Smooth muscle cell (in vitro differentiated cells): ENCODE results near the gene ERN2. TPM values are rescaled to one million over a fixed set of nuclear protein-coding genes. Genes with fewer than 3 reads are reported as not detected.

Source experiments
- DNase-seq: peaks from one replicate; lab custom pipeline; 2025; ENCODE audit not compliant: unreplicated experiment; lab: John Stamatoyannopoulos, UW
- H2AFZ ChIP-seq: fragments of 200-600 bp; sonication (generic); 2 replicates; pipeline ENCODE4 v1.6.0; 2016; ENCODE audit warnings: antibody characterized with exemption, low read depth, mild to moderate bottlenecking
- H3F3A ChIP-seq: fragments of 200-600 bp; sonication (generic); 2 replicates; pipeline ENCODE4 v1.6.0; 2017; ENCODE audit warnings: antibody characterized with exemption, low read depth
- H3K27ac ChIP-seq: fragments of 200-600 bp; sonication (generic); 2 replicates; pipeline ENCODE4 v1.5.1; 2016; ENCODE audit warnings: low read depth, mild to moderate bottlenecking
- H3K27me3 ChIP-seq: fragments of 200-600 bp; sonication (generic); 2 replicates; pipeline ENCODE4 v1.6.1; 2016; ENCODE audit warnings: low read depth, mild to moderate bottlenecking
- H3K36me3 ChIP-seq: fragments of 200-600 bp; sonication (generic); 2 replicates; pipeline ENCODE4 v1.5.1; 2016; ENCODE audit warnings: low read depth
- H3K4me1 ChIP-seq: fragments of 200-600 bp; sonication (generic); 2 replicates; pipeline ENCODE4 v1.5.1; 2016; ENCODE audit warnings: low read depth
- H3K4me2 ChIP-seq: fragments of 200-600 bp; sonication (generic); 2 replicates; pipeline ENCODE4 v1.6.0; 2016; ENCODE audit warnings: mild to moderate bottlenecking
- H3K4me3 ChIP-seq: fragments of 200-600 bp; sonication (generic); 2 replicates; pipeline ENCODE4 v1.5.1; 2016; ENCODE audit warnings: mild to moderate bottlenecking
- H3K79me2 ChIP-seq: fragments of 200-600 bp; sonication (generic); 2 replicates; pipeline ENCODE4 v1.6.0; 2016; ENCODE audit warnings: low read depth, mild to moderate bottlenecking
- H3K9ac ChIP-seq: fragments of 200-600 bp; sonication (generic); 2 replicates; pipeline ENCODE4 v1.6.0; 2016; ENCODE audit warnings: low read depth
- H3K9me3 ChIP-seq: fragments of 200-600 bp; sonication (generic); replicated peaks from 2 replicates; pipeline ENCODE4 v1.5.1; 2016; ENCODE audit warnings: low read depth
- H4K20me1 ChIP-seq: fragments of 200-600 bp; sonication (generic); 2 replicates; pipeline ENCODE4 v1.6.0; 2016; ENCODE audit warnings: low read depth
- CTCF ChIP-seq: fragments of 200-600 bp; sonication (generic); IDR thresholded peaks from 2 replicates; pipeline ENCODE4 v1.5.1; 2017; ENCODE audit warnings: borderline replicate concordance, mild to moderate bottlenecking, antibody characterized with exemption; ENCODE audit not compliant: insufficient read depth, poor library complexity, severe bottlenecking
- WGBS: methylation state at CpG from one replicate; pipeline ENCODE4 v1.1.7; 2016; ENCODE audit warnings: low lambda C conversion rate; 5-methylcytosine and 5-hydroxymethylcytosine counted together
- polyA plus RNA-seq: library from polyadenylated mRNA; unstranded; fragments of >200 nt; fragmentation: Nextera tagmentation; extraction: Ambion mirVana; gene quantifications from 2 replicates; pipeline ENCODE4 v1.2.1, GENCODE V29; 2016
- total RNA-seq: library from RNA; depleted of rRNA; stranded (reverse); fragments of >200 nt; gene quantifications from 2 replicates; pipeline ENCODE4 v1.2.3, GENCODE V29; 2014

ERN2 gene
- total and polyA plus RNA-seq, 2 experiments from 2014 or later: not detected

DNA sequence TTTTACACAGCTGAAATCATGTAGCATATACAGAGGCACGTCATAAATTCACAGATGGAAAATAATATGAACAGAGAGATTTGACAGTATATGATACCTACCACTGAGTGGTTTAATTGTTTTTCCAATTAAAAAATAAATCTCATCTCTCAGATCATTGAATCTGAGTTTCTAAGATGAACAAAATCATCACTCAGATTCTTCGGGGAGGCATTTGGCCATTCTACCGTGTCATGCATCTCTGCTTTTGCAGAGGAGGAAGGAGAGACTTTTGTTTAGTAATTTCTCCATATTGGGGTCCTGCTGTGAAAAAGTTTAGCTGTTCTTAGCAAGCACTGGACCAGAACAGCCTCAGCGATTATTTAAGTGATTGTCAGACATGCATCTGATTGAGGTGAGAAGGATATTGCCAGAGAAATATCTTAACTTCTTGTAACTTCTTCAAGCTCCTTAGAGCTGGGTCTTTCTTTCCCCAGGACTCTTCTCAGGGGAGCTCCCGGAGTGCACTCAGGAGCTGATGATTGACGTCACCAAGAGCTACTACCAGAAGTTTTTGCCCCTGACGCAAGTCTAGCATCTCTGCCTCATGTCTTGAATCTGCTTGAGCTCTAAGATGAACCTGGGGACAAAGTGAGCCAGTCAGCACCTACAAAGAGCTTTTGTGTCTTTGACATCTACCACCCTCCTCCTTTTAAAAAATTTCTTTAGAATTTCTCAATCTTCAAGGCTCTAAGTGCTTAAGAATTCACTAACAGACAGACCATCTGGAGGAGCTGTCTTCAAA, 46.3 kb downstream of the ERN2 start:
- Histone ChIP-seq H3K4me2 (no peak overlapping the region), H3K79me2 (no peaks in the 10 kb centered on the region), H3K4me1 (no peaks in the 10 kb centered on the region), H3K9ac (no peak overlapping the region), H4K20me1 (no peaks in the 10 kb centered on the region), H3K27me3 (peaks cover 3% of the 10 kb centered on the region), H3K4me3 (no peak overlapping the region), H3K9me3 (no peaks in the 10 kb centered on the region), H3K36me3 (no peaks in the 10 kb centered on the region), H3K27ac (no peak overlapping the region), H2AFZ (no peak overlapping the region), H3F3A (no peaks in the 10 kb centered on the region)
- WGBS: 91% methylated on average over 7 of the region's 7 CpGs
- DNase-seq: no peak
- no peak for TF ChIP-seq CTCF

- Histone ChIP-seq H4K20me1 (no peaks in the 10 kb centered on the region), H3K4me2 (no peak overlapping the region), H3K27me3 (peaks cover 3% of the 10 kb centered on the region), H3K79me2 (no peaks in the 10 kb centered on the region), H3K9ac (no peak overlapping the region), H3K4me3 (no peak overlapping the region), H3K9me3 (no peaks in the 10 kb centered on the region), H2AFZ (no peak overlapping the region), H3K27ac (no peak overlapping the region), H3F3A (no peaks in the 10 kb centered on the region), H3K4me1 (no peaks in the 10 kb centered on the region), H3K36me3 (no peaks in the 10 kb centered on the region)
- no peak for TF ChIP-seq CTCF
- DNase-seq: no peak
- WGBS: 93% methylated on average over 2 of the region's 2 CpGs
Observed at GRCh38 chr16:23663918-23664317, 49.1 kb downstream of the ERN2 start.

DNA sequence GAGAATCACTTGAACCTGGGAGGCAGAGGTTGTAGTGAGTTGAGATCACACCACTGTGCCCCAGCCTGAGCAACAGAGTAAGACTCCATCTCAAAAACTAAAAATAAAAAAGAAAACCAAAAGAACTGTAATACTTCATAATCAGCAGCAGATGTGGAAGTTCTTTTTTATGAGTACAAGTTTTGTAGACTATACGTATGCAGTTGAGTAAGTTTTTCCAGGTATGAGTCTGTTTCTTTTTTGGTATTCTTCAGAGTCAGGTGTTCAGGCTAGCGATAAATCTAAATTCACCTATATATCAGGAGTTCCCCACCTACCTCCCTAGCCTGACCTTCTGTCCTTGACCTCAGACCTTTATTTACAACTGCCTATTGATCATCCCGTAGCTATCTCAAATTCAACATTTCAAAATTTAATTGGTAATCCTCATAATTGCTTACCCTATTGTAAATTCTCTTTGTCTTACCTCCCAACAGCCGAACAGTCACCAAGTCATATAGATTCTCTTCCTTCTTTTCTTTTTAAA, 61.0 kb downstream of the ERN2 start:
- H3K27ac ChIP-seq: no peak overlapping the region
- no peaks in the 10 kb centered on the region for H3F3A ChIP-seq
- H2AFZ ChIP-seq: no peak overlapping the region
- TF ChIP-seq CTCF: no peak
- no peak overlapping the region for H3K4me3 ChIP-seq
- no peaks in the 10 kb centered on the region for H3K27me3 ChIP-seq
- no peaks in the 10 kb centered on the region for H3K36me3 ChIP-seq
- no peak overlapping the region for H3K4me2 ChIP-seq
- peaks cover 11% of the 10 kb centered on the region for H3K79me2 ChIP-seq
- no peaks in the 10 kb centered on the region for H3K9me3 ChIP-seq
- H4K20me1 ChIP-seq: peaks cover 38% of the 10 kb centered on the region
- 92% methylated on average over 4 of the region's 4 CpGs for WGBS
- DNase-seq: no peak
- no peak overlapping the region for H3K9ac ChIP-seq
- H3K4me1 ChIP-seq: no peaks in the 10 kb centered on the region
